GM18867 (cell line): Measurements from ENCODE around the gene FEZF1.
"Not testable (repeated sequence)": the region's sequence is repeated elsewhere in the genome, so short reads cannot be mapped to it uniquely, and the experiment has no call there.

Experiments
- ATAC-seq: cut with Tn5 transposase; IDR thresholded peaks from one replicate; pipeline ENCODE4 v1.9.1; 2021; ENCODE audit warnings: mild to moderate bottlenecking, moderate library complexity; ENCODE audit not compliant: unreplicated experiment

Gene FEZF1

DNA sequence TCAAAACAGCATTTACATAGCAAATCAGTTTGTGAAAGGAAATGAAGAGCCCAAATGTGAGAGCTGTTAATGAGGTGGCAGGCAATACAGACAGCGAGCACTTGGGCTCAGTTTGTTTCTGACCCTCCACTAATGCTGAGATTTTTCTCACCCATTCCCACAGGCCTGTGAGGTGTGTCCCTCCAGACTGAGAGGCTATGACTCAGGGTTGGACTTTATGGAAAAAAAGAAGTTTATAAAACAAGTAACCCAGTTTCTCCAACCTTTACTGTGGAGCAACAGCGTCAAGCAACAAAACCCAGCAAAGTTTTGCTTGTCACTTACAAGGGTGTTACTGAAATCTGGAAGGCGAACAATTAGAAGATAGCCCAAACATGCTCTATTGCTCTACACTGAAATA lies 4.9 kb upstream of the FEZF1 start:
- ATAC-seq = no peak

DNA sequence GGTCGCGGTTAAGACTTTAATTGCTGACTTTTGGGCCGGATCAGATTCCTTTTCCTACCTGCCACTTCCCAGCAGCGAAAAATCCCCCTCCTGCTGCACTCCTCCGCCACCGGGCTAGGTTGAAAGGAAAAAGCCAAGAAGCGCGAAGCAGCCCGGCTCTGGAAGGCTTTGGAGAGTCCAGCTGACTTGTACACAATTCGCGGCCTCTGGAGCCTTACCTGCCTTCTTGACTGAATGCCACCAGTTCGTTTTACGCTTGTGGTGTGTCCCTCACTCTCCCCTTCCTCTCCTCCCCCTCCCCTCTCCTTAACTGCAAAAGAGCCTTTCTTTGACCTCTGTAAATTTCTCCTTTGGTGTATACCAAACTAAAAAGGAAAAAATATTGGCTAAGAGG lies 2.7 kb upstream of the FEZF1 start:
- no peak for ATAC-seq

DNA sequence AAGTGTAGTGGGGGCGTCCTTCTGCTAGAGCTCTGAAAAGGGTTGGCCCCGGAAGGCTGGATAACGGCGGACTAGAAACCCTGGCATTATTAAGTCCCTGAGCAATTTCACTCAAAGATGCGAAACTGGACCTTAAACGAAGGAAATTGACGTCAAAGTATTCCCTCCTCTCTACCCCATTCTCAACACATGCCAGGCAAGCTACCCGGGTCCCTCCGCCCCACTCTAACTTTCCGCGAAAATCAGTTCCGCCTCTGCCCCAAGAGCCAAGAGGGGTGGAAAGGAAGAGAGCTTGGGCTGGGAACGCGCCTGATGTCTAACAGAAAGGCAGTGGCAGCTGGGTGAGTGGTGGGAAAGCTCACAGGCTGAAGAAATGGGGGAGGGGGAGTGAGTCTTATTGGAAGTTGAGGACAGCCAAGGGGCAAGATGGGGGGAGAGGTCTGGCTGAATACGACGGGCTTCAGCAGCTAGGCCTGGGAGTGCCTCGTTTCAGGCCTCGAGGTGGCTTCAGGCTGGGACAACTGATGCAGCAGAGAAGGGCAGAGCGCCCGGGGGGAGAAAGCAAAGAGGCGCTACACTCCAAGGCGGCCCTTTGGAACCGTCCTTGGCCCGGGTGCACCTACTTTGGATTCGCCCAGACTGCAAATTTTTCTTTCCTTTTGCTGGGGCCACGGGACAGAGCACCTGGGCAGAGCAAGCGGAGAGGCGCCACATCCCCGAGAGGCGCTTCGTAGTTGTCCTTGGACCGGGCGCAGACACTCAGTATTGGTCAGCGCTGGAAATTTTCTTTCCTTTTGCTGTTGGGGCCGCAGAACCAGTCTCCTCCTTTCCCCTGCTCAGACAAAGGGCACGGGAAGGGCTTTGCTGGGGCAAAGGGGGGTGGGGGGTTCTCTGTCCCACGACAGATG lies 2.0 kb upstream of the FEZF1 start:
- no peak for ATAC-seq

DNA sequence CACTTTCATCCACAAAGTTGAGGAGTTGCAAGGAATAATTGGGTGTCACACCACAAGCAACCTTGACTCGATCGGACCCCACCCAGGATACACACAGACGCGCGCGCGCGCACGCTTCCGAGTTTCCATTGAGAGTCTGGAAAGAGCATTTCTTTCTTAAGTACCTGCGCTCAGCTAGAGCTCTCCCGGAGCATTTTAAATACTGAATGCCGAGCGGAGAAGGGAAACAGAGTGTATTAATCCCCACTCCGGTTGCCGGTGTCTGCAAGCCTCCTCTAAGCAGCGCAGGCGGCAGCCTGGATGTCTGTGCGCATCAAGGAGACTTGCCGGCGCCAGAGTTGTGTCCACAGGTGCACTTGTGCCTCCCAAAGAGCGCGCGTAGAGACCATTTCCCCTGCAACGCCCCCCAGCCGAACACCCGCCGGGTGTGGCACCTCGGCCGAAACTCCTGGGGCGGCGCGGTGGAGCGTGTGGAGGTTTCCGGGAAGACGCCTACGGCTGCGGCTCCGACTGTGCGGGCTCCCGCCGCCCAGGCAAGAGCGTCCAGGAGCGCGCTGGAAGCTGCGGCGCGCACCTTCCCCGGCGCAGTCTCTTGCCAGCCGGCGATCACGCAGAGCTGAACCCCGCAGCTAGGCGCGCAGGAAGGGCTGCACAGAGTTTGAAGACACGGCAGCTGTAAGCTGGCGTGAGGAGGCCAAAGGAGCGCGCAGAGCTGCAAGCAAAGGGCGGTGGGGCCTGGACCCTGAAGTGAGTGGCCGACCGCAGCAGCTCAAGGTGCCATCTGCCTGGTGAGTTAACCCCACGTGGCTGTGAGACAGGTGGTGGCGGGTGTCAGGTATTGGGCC lies 1.1 kb upstream of the FEZF1 start:
- ATAC-seq = no peak

DNA sequence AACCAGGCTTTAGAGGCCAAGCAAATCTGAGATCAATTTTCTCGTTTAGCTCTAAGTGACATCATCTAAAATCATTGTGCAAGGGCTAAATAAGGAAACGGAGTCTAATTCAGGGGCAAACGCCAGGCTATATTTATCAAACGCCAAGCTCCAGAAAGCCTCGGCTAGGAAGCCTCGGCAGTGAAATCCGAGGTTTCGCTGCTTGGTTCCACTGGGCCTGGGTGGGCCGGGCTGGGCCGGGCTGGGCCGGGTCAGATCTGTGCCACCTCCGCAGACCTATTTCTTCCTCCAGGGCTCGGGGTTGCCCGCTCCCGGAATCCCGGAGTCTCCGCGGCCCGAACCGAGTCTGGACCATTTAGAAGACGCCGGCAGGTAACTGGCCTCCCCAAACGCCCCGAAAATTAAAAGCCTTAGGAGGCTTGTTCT lies 459 bp upstream of the FEZF1 start:
- no peak for ATAC-seq

DNA sequence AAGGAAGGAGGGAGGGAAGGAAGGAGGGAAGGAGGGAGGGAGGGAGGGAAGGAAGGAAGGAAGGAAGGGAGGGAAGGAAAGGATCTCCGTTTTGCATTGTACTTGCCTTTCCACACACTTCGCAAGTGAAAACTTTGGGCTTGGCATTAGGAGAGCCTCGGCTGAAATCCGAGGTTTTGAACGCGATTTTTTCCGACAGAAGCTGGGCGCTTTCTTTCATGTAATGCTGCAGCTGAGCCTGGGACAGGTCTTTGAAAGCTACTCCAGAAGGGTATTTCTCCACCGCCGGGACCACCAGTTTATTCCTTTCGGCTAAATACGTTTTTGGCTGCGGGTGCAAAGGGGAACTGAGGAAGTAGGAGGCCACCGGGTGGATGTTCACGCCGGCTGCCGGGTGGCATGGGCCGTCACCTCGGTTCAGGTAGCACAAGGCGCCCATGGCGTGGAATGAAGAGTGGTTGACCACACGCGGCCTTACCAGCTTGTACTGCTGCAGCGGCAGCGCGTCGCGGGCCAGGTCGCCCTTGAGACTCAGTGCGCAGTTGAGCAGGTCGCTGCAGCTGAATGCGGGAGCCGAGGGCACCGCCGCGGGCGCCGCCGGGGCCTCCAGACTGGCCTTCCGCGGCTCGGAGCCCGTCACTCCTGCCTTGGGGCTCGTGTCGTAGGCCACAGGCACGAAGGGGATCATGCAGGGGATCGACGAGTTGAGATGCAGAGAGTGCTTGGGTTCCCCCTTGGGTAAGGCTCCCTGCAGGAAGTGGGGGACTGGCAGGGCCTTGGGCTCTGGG lies 825 bp downstream of the FEZF1 start:
- ATAC-seq = no peak

DNA sequence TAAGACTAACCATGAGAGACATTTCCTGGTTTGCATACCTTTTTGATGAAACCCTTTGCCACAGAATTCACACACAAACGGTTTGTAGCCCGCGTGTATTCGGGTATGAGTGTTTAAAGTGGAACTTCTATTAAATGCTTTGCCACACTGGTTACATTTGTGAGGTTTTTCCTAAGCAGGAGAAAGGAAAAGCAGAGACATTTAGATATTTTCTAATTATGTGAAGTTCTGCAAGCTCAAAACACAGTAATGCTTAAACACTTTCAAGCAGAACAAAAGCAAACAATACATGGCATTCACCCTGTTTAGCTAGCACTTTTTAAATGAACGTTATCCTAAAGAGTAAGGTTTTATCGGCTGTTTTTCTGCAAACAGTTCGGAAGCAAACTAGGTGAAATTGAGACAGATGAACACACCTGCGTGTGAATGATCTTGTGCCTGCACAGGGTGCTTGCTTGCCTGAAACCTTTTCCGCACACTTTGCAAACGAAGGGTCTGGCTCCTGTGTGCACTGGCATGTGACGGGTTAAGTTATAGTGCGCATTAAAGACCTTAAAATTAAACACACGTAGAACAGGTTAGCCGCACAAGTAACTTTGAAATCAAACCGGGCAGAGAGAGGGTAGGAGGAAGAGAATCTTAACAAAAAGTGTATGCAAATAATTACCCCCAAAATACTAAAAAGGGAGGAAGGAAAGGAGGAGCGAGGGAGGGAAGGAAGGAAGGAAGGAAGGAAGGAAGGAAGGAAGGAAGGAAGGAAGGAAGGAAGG lies 1.6 kb downstream of the FEZF1 start:
- ATAC-seq = no peak

DNA sequence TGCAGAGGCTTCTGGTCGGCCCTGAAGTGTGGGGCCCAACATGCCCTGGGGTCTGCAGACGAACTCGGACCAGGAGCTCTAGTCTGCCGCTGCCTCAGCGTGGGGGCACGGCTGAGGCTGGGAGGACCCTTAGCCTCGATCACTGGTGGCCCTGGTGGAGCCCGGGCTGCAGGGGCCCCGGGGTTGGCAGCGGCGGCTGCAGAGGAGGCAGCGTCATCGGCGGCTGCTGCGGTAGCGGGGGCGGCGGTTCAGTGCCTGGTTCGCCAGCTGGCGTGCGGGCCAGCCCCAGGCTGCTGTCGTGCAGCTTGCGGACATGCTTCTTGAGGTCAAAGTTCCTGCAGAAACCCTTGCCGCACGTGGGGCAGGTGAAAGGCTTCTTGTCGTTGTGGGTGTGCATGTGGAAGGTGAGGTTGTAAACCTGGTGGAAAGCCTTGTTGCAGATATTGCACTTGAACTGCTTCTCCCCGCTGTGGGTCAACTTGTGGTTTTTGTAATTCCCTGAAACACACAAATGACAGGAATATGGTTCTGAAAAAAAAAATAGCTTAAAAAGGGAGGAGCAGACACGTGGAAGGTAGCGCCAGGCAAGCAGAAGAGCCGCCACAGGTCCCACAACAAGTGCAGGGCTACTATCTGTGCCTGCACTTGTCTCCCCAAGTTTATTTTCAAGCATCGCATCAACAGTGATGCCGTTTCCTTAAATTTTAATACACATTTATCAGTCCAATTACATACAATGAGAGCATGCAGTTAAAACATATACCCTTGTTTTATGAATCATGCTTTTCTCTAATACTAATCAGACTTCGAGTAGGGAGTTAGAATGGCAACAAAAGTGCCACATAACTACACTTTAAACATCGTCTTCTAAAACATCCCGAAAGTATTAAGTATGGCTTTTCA lies 2.4 kb downstream of the FEZF1 start:
- no peak for ATAC-seq

DNA sequence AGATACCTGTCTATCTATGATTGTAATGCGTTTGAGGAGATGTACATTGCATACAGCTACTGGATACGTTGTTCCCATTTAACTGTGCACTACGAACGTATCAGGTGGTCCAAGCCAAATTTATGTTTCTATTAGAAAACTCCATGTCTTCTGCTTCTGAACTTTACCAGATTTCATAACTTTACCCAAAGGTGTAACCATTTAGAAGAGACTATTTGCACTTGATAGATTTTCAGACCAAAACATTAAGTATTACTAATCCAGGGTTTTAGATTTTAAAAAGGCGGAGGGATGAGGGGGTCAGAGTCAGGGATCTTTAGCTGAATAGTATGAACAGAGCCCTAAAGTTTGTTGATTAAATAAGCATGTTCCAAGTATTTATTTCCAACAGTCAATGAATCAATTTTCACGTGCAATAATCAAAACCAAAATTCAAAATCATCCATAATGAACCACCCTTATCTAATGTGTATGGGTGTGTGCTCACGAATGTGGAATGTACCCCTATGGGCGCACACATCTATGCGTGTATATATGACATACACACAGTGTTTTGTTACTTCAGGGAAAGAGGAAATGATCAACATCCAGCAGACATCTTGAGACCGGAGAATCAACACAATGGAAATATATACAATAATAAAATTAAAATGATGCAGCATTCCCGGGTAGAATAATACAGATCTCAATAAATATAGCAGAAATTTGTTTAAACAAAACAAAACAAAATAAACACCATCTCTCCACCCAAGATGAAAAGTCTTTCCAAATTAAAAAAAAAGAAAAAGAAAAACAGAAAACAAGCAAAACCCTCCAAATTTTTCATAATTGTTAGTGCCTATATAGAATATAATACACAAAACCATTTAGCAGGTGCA lies 3.4 kb downstream of the FEZF1 start:
- ATAC-seq = no peak

DNA sequence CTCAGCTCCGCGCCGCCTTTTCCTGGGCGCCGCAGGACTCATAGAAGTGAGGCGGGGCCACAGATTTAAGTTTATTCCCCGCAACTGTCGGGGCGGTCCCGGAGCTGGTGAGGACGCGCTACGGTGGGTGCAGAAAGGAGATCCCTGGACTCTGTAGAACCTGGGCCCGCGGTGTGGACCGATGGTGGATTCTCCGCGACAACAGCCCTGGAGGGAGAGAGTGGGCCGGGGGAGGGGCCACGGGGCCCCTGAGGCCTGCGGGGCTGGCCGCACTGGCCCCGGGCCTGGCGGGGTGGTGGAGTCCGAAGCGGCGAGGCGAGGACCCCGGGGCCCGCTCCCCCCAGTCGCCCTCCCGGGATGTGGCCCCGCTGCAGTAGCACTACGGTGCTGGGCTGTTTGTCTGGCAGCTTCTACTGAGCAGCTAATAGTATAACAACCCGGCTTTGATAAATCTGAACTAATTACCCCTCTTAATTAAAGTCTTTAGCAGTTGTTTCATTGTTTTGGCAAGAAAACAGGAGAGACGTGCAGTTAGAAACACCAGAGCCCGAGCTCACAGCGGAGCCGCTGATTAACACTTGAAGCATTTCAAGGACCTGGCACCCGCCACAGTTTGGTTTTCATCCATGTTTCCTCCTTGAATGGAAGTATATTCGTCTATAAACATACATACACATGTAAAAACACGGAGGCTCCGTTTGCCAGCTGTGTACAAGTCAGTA lies 4.2 kb downstream of the FEZF1 start:
- ATAC-seq = no peak

DNA sequence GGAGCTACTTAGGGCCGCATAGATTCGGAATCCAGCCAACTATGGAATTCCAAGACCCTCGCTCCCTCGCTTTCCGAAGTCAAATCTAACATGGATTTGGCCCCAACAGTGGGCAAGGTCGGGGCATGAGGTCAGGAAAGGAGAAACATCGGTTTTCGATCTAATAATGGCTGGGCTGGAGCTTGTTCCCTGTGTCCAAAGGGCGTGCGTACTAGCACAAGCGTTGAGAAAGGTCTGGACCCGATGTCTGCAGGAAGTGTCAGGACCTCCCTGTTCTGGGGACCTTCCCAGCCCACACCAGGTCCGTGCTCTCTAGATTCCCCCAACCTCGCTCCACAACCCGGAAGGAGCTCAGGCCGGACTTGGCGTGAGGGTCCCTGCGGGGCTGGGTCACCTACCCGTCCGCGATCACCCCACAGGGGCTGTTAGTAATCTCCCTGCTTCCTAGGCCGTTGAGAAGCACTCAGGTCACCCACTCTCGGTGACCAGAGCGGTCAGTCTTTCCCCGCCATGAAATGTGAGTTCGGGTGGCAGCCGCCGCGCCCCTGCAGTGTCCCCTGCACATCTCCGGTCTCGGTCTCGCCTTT lies 4.8 kb downstream of the FEZF1 start:
- ATAC-seq = no peak

DNA sequence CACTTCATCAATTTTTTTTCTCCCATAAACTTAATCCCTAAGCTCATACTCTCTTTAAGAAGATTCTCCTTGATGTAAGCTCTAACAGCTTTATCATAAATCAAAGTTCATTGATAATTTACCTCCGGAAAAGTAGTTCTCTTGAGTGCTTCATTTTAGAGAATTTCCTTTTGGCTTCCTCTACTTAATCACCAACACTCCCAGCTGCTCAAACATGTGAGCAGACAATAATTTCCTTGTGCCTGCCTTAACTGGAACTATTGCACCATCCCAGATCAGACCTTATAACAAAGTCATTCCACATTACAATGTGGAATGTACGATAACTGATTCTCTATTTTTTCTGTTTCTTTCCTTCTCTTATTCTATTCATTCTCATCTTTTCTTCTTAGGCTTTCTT lies 5.9 kb downstream of the FEZF1 start:
- no peak for ATAC-seq

DNA sequence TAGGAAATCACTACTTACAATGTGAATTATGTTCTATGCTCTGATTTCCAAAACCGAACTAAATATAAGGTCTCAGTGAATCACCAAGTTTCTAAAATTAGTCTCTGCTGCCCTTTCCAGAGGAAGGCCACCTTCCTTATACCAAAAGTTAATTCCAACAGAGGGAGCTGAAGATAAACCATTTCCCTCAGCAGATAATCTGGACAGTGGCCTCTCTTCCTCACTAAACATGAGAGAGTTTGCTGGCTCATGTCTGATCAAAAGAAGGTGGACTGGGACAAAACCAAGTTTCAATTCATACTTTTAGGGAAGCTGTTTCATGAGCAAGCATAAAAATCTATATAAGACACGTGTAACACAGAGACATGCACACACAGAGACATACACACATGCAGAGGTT lies 6.4 kb downstream of the FEZF1 start:
- no peak for ATAC-seq

DNA sequence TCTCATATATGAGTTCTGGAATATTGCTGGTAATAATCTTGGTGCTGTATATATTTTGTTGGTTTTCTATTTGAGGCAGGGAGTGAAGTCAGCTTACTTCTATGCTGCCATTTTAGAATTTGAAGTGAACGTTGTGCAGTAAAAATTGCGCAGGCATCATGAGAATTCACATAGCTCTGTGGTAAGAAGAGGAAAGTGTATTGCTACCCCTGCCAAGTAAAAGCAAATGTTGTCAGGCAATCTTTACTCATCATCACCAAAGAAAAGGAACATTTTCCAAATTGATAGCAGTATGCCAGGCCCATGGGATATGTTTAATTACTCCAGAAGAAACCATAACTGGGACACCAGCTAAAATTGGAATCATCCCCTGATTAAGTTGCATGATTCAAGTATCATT lies 13.4 kb downstream of the FEZF1 start:
- ATAC-seq = no peak

DNA sequence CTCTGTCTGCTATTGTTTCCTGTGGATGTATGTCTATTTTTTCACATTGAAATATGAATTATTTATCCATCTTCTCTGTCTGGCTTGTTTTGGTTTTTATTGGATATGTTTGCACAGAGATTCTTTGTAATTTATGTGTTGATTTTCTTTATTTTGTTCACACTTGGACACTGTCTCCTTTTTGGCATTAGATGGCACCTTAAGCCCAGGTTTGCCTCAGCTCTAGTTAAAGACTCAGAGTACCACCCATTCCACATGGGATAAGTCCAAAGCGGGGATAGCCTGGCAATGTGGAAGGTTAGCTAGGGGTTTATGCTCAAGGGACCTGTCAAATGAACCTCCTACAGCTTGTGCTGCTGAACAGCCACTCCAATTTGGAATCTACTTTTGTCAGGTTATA lies 14.1 kb downstream of the FEZF1 start:
- ATAC-seq = no peak

DNA sequence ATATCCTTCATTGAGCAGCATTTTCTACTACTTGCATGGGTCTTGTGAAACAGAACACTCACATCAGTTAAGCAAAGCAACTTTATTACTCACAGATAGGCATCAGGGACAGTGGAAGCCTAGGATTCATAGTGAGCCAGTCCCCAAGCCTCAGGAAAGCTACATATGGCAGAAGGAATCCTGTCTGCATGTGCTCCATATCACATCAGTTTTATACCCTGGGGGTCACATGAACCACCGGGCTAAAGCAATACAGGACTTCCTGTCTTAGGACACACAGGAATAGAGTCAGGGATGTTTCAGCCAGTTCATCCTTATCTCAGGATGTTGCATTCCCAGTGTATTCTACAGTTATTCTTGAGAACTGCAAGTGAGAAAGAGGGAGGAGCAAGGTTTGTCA lies 15.1 kb downstream of the FEZF1 start:
- no peak for ATAC-seq

DNA sequence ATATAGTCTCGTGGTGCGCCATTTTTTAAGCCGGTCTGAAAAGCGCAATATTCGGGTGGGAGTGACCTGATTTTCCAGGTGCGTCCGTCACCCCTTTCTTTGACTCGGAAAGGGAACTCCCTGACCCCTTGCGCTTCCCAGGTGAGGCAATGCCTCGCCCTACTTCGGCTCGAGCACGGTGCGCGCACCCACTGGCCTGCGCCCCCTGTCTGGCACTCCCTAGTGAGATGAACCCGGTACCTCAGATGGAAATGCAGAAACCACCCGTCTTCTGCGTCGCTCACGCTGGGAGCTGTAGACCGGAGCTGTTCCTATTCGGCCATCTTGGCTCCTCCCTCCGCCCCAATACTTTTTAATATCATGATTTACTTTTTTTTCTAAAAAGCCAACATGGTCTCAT lies 19.9 kb downstream of the FEZF1 start:
- ATAC-seq = not testable (repeated sequence)

DNA sequence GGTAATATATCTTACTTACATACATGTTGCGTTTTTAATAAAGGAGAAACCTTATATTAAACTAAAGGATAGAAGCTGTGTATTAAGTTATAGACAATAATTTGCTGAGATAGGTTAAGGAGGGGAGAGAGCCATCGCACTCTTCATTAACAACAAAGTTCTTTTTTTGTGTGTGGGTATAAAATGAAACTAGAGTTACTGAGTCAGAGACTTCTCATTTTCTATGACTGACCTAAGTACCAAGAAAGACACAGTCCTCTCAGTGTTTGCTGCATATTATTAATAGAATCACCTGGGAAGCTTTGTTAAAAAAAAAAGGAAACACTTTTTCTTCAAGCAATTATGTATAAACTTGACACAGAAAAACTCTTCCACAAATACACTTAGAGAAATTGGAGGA lies 31.4 kb downstream of the FEZF1 start:
- peak; percentile 63 for ATAC-seq
